ENCODE results near the gene BPIFB4.
"Not testable (repeated sequence)": the region's sequence is repeated elsewhere in the genome, so short reads cannot be mapped to it uniquely, and the experiment has no call there.

BPIFB4 gene

DNA sequence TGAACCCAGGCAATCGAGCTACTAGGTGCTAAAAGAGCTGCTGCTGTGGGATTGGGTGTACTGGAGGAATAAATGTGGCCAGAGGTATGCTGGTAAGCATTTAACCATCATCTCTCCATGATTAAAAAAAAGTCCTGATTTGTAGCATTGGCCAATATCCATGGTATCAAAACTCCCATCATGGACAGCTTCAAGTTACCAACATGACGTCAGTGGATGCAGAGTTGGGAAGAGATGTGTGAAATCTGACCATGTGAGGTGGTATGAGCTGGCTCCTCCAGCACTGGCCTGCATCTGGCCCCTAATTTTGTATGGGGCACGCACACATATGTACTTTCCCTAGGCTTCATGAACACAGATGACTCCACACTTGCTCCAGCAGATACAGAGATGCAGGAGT lies 11.7 kb downstream of the BPIFB4 start:
- DNase-seq = no peak

- no peak for DNase-seq
Measured at GRCh38 chr20:33091693-33092092, 12.2 kb downstream of the BPIFB4 start.

DNA sequence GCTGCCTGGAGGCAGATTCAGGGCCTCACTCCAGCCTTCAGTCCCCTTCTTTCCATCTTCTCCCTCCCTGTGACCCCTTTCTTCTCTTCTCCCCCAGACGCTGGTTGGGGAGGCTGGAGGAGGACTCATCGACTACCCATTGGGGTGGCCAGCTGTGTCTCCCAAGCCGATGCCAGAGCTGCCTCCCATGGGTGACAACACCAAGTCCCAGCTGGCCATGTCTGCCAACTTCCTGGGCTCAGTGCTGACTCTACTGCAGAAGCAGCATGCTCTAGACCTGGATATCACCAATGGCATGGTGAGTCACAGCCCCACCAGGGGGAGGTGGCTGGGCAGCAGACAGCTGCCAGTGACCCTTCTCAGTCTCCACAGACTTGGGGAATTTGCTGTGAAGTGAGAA lies 12.9 kb downstream of the BPIFB4 start:
- DNase-seq = no peak

GRCh38 chr20:33093074-33093473 lies 13.6 kb downstream of the BPIFB4 start:
- no peak for DNase-seq

- no peak for DNase-seq
Measured at GRCh38 chr20:33093582-33093981, 14.1 kb downstream of the BPIFB4 start.

GRCh38 chr20:33095249-33095648 lies 15.8 kb downstream of the BPIFB4 start:
- DNase-seq = no peak

DNA sequence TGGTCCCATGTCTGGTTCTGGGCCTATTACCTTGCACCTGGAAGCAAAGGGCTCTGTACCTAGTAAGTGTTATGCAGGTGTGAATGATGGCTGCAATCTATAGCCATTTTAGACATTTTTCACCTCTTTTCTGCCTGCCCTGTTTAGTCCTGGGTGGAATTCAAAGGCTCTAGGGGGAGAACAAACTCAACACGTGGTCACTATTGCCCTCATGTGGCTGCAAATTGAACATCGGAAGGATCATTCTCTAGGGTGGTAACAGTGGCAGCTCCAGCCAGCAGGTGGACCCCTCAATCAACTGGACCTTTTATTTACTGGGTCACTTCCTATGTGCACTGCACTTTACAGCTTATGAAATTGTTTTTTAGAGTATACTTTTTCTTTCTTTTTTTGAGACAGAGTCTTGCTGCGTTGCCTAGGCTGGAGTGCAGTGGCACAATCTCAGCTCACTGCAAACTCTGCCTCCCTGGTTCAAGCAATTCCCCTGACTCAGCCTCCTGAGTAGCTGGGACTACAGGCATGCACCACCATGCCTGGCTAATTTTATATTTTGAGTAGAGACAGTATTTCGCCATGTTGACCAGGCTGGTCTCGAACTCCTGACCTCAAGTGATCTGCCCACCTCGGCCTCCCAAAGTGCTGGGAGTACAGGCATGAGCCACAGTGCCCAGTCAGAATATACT lies 16.6 kb downstream of the BPIFB4 start:
- DNase-seq = peak; percentile 57 to 68

DNA sequence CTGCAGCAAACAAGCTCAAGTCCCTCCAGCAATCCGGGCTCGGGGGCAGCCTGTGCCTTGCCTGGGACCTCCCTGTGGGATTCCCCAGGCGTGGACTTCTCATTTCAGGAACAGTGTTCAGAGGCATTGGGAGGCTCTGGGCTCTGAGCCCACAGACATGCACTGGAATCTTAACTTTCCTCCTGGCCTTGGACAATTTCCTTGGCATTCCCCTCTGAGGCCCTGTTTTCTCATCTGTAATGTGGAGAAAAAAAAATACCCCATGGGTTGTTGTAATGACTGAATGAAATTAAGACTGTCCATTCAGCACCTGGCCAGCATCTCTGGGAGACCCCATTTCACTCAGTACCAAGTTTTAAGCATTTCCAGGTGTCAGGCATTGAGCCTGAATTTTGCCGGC lies 17.6 kb downstream of the BPIFB4 start:
- no peak for DNase-seq

GRCh38 chr20:33099843-33100538 lies 20.5 kb downstream of the BPIFB4 start:
- DNase-seq = no peak

DNA sequence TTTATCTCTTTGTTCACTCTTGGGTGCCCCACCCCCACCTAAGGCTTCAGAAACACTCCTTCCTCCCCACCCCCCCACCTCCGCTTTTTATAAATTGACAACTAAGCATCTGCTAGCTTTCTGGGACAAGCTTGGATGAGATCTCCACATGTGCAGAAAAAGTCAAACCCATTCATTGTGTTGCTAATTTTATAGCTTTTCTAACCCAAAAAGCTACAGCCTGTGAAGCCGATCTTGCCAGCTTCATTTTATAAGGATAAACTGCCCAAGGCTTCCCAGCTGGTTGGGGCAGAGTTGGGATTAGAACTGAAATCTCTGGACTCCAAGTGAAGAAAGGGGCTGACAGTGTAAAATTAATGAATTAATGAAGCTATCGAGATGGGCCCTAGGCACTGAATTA lies 24.1 kb downstream of the BPIFB4 start:
- no peak for DNase-seq

DNA sequence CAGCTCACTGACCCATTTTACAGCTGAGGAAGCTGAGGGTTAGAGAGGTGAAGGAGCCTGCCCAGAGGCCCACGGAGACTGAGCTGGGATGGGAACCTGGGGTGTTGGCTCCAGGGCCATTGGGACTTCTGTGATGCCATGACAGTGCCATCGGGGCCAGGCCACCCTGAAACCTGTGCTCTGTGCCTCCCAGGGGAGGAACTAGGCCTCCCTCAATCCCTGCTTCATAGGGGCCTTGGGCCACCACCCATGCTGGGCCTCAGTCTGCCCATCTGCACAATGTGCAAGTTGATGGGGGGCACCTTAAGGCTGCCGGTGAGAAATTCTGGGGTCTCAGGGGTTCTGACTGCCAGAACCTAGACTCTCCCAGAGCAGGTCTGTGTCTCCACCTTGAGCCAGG lies 24.9 kb downstream of the BPIFB4 start:
- DNase-seq = no peak

GRCh38 chr20:33105316-33105924 lies 26.0 kb downstream of the BPIFB4 start:
- no peak for DNase-seq

DNA sequence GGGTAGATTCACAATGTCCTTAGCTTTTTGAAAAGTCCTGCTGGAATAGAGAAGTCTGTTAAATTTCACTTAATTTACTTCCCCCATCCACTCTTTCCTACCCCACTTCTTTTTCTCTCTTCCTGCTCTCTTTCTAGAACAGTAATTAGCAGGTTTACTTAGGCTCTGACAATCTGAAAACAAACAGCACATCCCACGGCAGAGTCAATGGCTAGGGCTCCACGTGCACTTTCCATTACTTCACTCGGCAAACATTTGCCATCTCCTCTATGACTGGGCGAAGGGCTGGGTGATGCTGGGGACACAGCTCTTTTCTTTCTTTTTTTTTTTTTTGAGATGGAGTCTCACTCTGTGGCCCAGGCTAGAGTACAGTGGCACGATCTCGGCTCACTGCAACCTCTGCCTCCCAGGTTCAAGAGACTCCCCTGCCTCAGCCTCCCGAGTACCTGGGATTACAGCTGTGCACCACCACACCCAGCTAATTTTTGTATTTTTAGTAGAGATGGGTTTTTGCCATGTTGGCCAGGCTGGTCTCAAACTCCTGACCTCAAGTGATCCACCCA lies 26.7 kb downstream of the BPIFB4 start:
- DNase-seq = not testable (repeated sequence)

- DNase-seq = no peak
Measured at GRCh38 chr20:33108661-33109060, 29.2 kb downstream of the BPIFB4 start.

DNA sequence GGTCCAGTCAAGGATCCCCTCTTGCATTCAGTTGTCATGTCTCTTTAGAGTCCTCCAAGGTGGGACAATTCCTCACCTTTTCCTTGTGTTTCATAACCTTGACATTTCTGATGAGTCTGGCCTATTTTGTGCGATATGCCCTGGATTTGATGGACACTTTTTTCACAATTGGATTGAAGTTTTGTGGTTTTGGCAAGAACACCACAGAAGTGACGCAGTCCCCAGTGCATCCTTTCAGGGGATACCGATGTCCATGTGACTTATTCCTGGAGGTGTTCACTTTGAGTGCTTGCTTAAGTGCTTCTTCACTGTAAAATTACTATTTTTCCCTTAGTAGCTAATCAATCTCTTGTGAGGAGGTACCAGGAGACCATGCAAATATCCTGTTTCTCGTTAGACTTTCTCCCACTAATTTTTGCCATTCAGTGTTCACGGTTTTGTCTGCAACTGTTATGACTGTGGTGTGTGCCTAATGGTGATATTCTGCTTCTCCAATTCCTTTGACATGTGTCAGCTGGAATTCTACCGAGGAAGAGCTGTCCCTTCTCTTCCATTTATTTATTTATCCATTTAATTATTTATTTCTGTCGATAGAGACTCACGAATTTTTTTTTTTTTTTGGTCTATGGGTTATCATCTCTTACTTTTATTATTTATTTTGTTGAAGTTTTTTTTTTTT lies 30.8 kb downstream of the BPIFB4 start:
- DNase-seq = no peak

- no peak for DNase-seq
Measured at GRCh38 chr20:33111306-33111705, 31.9 kb downstream of the BPIFB4 start.

DNA sequence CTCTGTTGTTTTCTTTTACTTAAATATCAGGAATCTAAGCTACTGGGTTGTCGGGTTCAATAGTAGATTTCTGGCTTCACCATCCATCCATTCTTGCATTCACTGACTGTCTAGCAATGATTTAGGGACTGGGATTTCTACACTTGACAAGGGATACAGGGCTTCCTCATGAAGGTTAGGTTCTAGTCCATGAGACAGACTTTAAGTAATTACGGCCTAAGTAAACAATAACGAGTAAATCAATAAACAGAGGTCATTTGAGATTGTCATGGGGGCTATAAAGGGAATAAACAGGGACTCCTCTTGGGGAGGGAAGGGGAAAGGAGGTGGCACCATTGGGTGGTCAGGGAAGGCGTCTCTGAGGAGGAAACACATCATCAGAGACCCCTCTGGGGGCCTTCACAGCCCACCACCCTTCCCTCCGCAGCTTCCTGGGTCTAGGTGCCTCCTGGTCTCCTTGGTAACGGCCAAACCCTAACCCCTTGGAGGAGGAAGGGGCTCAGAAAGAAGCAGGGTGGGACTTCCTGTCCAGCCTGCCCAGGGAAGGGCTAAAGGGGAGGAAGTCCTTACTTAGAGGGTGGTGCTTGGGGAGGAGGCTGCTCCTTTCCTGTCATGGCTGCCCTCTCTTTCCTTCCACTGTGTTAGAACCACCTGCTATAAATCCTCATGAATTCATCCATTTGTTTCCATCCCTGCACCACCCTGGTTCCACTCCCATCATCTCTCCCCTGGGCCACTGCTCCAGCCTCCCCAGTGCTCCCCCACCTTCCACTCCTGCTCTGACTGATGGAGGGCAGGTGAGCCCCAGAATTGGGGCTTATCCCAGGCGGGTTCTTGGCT lies 33.3 kb downstream of the BPIFB4 start:
- DNase-seq = no peak

DNA sequence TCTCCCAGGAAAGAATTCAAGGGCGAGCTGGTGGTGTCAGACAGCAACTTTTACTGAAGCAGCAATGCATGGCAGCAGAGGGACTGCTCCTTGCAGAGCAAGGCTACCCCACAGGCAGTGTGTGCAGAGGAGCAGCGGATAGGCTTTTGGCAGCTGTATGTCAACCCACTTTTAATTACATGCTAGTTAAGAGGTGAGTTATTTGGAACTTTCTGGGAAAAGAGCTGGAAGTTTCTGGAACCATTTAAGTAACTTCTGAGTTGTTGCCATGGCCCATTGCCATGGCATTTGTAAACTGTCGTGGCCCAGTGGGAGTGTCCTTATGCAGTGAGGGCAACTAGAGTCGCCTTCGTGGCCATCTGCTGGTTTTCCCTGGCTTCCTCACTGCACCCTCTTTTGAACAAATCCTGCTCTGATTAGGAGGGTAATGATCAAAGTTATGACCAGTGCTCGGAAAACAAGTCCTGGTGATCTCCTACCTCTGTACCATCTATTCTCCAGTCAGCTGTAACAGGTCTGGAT lies 34.0 kb downstream of the BPIFB4 start:
- no peak for DNase-seq

DNA sequence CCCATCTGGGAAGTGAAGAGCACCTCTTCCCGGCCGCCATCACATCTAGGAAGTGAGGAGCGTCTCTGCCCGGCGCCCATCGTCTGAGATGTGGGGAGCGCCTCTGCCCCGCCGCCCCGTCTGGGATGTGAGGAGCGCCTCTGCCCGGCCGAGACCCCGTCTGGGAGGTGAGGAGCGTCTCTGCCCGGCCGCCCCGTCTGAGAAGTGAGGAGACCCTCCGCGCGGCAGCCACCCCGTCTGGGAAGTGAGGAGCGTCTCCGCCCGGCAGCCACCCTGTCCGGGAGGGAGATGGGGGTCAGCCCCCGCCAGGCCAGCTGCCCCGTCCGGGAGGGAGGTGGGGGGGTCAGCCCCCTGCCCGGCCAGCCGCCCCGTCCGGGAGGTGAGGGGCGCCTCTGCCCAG lies 36.1 kb downstream of the BPIFB4 start:
- not testable (repeated sequence) for DNase-seq

- DNase-seq = no peak
Measured at GRCh38 chr20:33119725-33120720, 40.6 kb downstream of the BPIFB4 start.

DNA sequence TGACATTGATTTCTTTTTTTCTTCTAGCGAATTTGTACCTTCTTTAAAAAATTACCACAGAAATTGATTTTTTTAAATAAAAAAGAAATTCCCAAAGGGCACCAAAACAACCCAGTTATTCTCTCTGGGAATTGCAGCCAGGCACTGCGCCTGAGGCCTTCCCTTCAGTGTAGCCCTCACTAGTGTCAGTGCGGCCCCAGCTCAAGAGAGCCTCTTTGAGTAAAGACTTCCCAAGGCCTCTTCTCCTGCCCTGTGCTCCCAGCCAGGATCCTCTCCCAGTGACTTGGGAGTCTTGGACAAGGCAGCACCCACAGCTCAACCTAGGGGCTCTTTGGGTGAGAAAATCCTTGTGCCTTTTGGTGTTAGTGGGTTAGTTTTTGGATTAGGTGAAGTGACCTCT lies 41.5 kb downstream of the BPIFB4 start:
- DNase-seq = no peak

Measured in AML-193 (cell line).